Cardiac muscle cell (in vitro differentiated cells and primary cell): ENCODE results near the gene CCDC78. TPM values are rescaled to one million over a fixed set of nuclear protein-coding genes. Genes with fewer than 3 reads are reported as not detected.

Experiments used
- DNase-seq, 2 donors: peaks; one replicate each; pipeline versions ENCODE4 v3.0.0 to v3.0.0-alpha.2; 2010 to 2017; ENCODE audit warnings: low read depth in 1 of 2, low spot score in 1 of 2
- H3K27ac ChIP-seq: fragments of 200-600 bp; sonication (generic); 2 replicates; pipeline ENCODE4 v1.5.1; 2016
- H3K27me3 ChIP-seq: fragments of 200-600 bp; sonication (generic); 2 replicates; pipeline ENCODE4 v1.6.0; 2016; ENCODE audit warnings: control low read depth
- H3K36me3 ChIP-seq: fragments of 200-600 bp; sonication (generic); 2 replicates; pipeline ENCODE4 v1.5.1; 2016; ENCODE audit warnings: control low read depth
- H3K4me1 ChIP-seq: fragments of 200-600 bp; sonication (generic); 2 replicates; pipeline ENCODE4 v1.8.1; 2017; ENCODE audit warnings: low read depth, mild to moderate bottlenecking, mixed run types
- H3K4me3 ChIP-seq: fragments of 200-600 bp; sonication (generic); 2 replicates; pipeline ENCODE4 v1.5.1; 2016; ENCODE audit warnings: mild to moderate bottlenecking
- H3K9me3 ChIP-seq: fragments of 200-600 bp; sonication (generic); 2 replicates; pipeline ENCODE4 v1.5.1; 2017; ENCODE audit warnings: low read depth, mild to moderate bottlenecking, control low read depth
- CTCF ChIP-seq: IDR thresholded peaks from 2 replicates; pipeline ENCODE4 v1.5.1; 2012; ENCODE audit warnings: low read depth, mild to moderate bottlenecking, low read length
- polyA plus RNA-seq: library from polyadenylated mRNA; unstranded; fragments of >200 nt; fragmentation: Nextera tagmentation; extraction: Ambion mirVana; gene quantifications from 2 replicates; pipeline ENCODE4 v1.2.1, GENCODE V29; 2016
- total RNA-seq: library from RNA; depleted of rRNA; stranded (reverse); fragments of >200 nt; gene quantifications from 2 replicates; pipeline ENCODE4 v1.2.3, GENCODE V29; 2016

The CCDC78 gene
- total and polyA plus RNA-seq, 2 experiments from 2014 or later = 4.2 to 16.5 TPM

GRCh38 chr16:678209-678857 is 47.9 kb downstream of the CCDC78 start:
- H3K9me3 ChIP-seq = no peaks in the 10 kb centered on the region
- peaks cover 21% of the 10 kb centered on the region for H3K36me3 ChIP-seq
- peaks cover 12% of the 10 kb centered on the region for H3K4me1 ChIP-seq
- H3K27me3 ChIP-seq = no peaks in the 10 kb centered on the region
- DNase-seq = no peak
- no peak for TF ChIP-seq CTCF
- H3K4me3 ChIP-seq = no peak overlapping the region
- H3K27ac ChIP-seq = peak overlapping the region; percentile 92

DNA sequence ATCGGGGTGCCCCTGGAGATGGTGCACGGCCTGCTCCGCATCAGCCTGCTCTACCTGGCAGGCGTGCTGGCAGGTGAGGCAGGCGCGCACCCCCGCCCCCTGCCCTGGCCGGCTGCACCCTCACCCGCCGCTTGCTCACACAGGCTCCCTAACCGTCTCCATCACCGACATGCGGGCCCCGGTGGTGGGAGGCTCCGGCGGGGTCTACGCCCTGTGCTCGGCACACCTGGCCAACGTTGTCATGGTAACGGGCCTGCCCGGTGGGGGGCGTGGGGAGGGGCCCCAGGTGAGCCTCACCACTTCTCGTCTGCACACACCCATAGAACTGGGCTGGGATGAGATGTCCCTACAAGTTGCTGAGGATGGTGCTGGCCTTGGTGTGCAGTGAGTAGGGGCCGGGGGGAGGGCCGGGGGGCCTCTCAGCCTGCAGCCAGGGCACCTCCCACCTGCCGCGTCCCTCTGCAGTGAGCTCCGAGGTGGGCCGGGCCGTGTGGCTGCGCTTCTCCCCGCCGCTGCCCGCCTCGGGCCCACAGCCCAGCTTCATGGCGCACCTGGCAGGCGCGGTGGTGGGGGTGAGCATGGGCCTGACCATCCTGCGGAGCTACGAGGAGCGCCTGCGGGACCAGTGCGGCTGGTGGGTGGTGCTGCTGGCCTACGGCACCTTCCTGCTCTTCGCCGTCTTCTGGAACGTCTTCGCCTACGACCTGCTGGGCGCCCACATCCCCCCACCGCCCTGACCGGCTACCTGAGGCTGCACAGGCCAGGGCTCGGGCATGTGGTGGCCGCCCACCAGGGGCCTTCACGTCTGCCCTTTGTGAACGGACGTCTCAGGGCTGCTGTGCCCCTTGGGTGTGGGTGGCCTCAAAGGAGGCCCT is 48.7 kb downstream of the CCDC78 start:
- H3K36me3 ChIP-seq = peaks cover 20% of the 10 kb centered on the region
- peaks cover 12% of the 10 kb centered on the region for H3K4me1 ChIP-seq
- DNase-seq = no peak
- no peaks in the 10 kb centered on the region for H3K27me3 ChIP-seq
- no peak for TF ChIP-seq CTCF
- no peak overlapping the region for H3K27ac ChIP-seq
- no peak overlapping the region for H3K4me3 ChIP-seq
- no peaks in the 10 kb centered on the region for H3K9me3 ChIP-seq

DNA sequence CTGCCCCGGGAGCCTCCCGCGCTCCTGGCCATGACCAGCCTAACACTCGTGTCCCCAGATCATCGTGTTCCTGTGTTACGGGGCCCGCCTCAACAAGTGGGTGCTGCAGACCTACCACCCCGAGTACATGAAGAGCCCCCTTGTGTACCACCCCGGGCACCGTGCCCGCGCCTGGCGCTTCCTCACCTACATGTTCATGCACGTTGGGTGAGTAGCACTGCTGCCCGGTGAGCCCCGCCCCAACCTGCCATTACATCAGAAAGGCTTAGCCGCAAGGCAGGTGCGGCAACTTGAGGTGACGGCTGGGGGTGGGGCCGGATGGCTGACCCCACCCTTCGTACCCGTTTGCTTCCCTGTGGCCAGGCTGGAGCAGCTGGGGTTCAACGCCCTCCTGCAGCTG is 49.3 kb downstream of the CCDC78 start:
- no peak overlapping the region for H3K4me3 ChIP-seq
- no peak for TF ChIP-seq CTCF
- H3K4me1 ChIP-seq = peaks cover 12% of the 10 kb centered on the region
- H3K27me3 ChIP-seq = no peaks in the 10 kb centered on the region
- no peak for DNase-seq
- no peaks in the 10 kb centered on the region for H3K9me3 ChIP-seq
- H3K36me3 ChIP-seq = peaks cover 20% of the 10 kb centered on the region
- H3K27ac ChIP-seq = no peak overlapping the region

- no peak for DNase-seq
- Histone ChIP-seq H3K9me3 (no peaks in the 10 kb centered on the region), H3K4me3 (no peak overlapping the region), H3K36me3 (peaks cover 17% of the 10 kb centered on the region), H3K27me3 (no peaks in the 10 kb centered on the region), H3K27ac (no peak overlapping the region), H3K4me1 (peaks cover 12% of the 10 kb centered on the region)
- TF ChIP-seq CTCF = no peak
These were observed 49.7 kb downstream of the CCDC78 start for GRCh38 chr16:676565-676902.

DNA sequence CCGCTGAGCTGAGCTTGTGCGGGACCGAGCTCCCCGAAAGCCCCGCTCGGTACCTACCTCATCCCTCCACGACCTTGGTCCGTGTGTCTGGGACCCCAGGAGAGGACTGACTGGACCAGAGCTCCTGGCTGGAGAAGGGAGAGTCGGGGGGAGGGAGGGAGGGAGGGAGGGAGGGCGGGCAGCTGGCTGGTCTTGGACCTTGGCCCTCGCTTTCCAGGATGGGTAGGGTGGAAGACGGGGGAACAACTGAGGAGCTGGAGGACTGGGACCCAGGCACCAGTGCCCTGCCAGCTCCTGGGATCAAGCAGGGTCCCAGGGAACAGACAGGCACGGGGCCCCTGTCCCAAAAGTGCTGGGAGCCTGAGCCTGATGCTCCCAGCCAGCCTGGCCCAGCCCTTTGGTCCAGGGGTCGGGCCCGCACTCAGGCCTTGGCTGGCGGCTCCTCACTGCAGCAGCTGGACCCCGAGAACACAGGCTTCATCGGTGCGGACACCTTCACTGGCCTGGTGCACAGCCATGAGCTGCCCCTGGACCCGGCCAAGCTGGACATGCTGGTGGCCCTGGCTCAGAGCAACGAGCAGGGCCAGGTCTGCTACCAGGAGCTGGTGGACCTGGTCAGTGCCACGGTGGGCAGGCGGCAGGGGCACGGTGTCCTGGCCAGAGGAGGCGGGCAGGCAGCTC is 50.2 kb downstream of the CCDC78 start:
- TF ChIP-seq CTCF = no peak
- no peaks in the 10 kb centered on the region for H3K9me3 ChIP-seq
- DNase-seq = no peak
- peaks cover 8% of the 10 kb centered on the region for H3K4me1 ChIP-seq
- H3K27ac ChIP-seq = no peak overlapping the region
- H3K4me3 ChIP-seq = peak overlapping the region; percentile 23
- H3K27me3 ChIP-seq = no peaks in the 10 kb centered on the region
- H3K36me3 ChIP-seq = peaks cover 18% of the 10 kb centered on the region
